Measurements from ENCODE around the gene AP4M1.

DNA sequence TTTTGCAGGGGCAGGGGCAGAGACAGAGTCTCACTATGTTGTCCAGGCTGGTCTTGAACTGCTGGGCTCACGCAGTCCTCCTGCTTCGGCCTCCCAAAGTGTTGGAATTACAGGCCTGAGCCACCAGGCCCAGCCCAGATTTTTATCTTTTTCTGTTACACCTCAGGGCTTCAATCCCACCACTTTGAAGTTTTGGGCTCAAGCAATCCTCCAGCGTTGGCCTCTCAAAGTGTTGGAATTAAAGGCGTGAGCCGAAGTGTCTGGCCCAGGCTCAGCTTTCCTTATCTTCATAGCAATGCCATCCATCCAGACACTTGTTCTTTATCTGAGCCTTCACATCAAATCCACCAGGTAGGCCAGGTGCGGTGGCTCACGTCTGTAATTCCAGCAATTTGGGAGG, 13.6 kb downstream of the AP4M1 start:
- TF ChIP-seq CTCF (IDR thresholded peaks at IDR 0.05) (no peak), POLR2A (IDR thresholded peaks at IDR 0.05) (no peak), EP300 (IDR thresholded peaks at IDR 0.05) (no peak)
